SK-N-SH treated with all-trans-retinoic acid at 6 μM for 48 hours (cell line): ENCODE data around the gene SUPT16H.

Source experiments
- GLIS3 ChIP-seq: fragments of 250-450 bp; sonication (Bioruptor Pico); IDR thresholded peaks from 2 replicates; pipeline ENCODE4 v1.5.0; 2020; ENCODE audit warnings: mild to moderate bottlenecking, moderate library complexity
- TCF4 ChIP-seq: fragments of 250-450 bp; sonication (Bioruptor Pico); IDR thresholded peaks from 2 replicates; pipeline ENCODE4 v1.8.0; 2021; ENCODE audit warnings: mild to moderate bottlenecking, moderate library complexity, borderline replicate concordance
- TOX ChIP-seq: fragments of 250-450 bp; sonication (Bioruptor Pico); IDR thresholded peaks from 2 replicates; pipeline ENCODE4 v1.8.0; 2021; ENCODE audit warnings: mild to moderate bottlenecking, moderate library complexity, borderline replicate concordance
- ZFP30 ChIP-seq: fragments of 450-650 bp; formaldehyde crosslinking; IDR thresholded peaks from 2 replicates; pipeline ENCODE4 v1.5.0; 2022; ENCODE audit warnings: mild to moderate bottlenecking, moderate library complexity

GRCh38 chr14:21326972-21327371 lies 56.8 kb downstream of the SUPT16H start:
- TF ChIP-seq GLIS3 (CRISPR knock-in tag), result no peak
- TF ChIP-seq TOX (CRISPR knock-in tag), result no peak
- TF ChIP-seq ZFP30, result no peak
- TF ChIP-seq TCF4 (CRISPR knock-in tag), result no peak
